ENCODE measurements around the gene LAGE3.

LAGE3 gene

DNA sequence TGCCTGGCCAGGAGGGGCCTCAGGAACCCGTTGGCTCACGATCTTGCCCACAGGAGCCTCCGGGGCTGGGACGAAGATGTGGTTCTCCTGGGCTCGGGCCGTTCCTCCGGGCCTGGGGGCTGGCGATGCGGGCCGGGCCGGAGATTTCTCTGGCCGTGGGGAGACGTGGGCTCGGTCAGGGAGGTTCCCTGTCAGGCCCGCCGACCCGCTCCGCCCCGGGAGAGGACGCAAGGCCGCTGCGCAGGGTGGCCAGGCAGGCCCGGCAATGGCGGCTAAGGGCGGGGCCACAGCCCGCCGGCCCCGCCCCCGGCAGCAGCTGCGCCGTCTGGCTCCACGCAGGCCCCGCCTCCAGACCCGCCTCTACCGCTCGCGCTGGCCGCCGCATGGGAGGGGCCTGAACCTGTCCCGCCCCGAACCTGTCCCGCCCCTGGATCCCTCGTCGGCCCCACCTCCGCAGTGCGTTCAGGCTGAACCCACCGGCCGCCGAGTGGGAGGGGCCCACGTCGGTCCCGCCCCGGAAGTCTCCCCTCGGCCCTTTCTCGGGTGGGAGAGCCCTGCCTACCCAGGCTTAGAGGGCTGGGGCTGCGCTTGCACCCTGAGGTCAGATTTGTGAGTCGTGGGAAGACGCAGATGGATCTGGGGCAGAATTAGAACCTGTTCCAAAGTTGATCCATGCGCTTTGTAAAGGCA is 37.0 kb upstream of the LAGE3 start, which contains the start of gene FAM3A:
TSS of gene FAM3A (minus strand) at position 267 of the 690 bp plus-strand sequence. CDS start 460 bp downstream, outside the sequence.
- peak within 1 kb of the TSS; percentile 89 for H3K9ac ChIP-seq (ENCODE audit: insufficient read length)
- TF ChIP-seq FOXP2 (optimal IDR thresholded peaks at IDR 0.05; ENCODE audit: control extremely low read depth, extremely low read length, insufficient read depth) (no peak), POLR2AphosphoS5 (IDR thresholded peaks at IDR 0.05; ENCODE audit: borderline replicate concordance, low read depth, low read length) (peak; percentile 89)

DNA sequence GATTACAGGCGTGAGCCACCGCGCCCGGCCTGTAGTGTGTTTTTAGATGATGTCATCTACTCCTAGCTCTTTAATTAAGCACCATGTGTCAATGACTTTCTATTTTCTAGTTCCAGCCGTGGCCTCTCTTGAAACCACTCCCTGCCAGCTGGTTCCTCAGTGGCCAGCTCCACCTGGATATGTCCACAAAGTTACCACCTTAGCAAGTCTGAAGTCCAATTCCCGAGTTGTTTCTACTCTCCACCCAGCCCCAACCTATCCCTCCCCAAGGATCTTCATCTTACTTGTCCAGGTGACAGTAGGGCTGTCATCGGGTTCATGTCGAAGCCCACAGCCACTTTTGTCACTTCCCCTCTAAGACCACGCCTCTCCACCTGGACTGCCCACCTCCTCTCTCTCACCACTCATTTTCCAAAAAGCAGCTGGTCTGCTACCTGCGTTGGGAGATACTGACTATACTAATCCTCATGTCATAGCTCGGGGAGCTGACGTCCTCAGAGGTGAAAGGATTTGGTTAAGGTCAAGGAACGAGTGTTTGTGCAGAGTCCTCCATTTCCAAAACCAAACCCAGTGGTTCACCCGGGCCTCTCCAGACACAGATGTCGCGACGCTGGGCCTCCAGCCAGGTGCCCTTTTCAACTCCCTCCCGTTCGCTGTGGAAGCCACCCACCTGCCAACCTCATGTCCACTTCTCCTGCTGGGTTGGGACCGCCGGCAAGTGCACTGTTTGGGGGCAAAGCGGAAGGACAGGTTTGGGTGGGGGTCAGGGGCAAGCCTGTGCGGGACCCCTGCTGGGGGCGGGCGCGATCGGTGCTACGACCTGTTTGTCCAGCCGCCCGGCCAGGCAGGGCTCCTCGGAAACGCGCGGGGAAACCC is 36.2 kb upstream of the LAGE3 start:
- DNase-seq (ENCODE audit: low read depth, low spot score) = no peak
- Histone ChIP-seq H3K9me3 (ENCODE audit: low read depth, low read length) (no peaks in the 10 kb centered on the region), H3K27ac (no peak overlapping the region), H3K9ac (ENCODE audit: insufficient read length) (peak overlapping the region; percentile 89), H3K36me3 (ENCODE audit: insufficient read depth, low read length) (no peaks in the 10 kb centered on the region), H3K4me3 (peak overlapping the region; percentile 81)
- TF ChIP-seq FOXP2 (optimal IDR thresholded peaks at IDR 0.05; ENCODE audit: control extremely low read depth, extremely low read length, insufficient read depth) (no peak), EZH2 (IDR thresholded peaks at IDR 0.05) (no peak), POLR2AphosphoS5 (IDR thresholded peaks at IDR 0.05; ENCODE audit: borderline replicate concordance, low read depth, low read length) (no peak)

More for the DNA sequence above, 37.0 kb upstream of the LAGE3 start, which contains the start of gene FAM3A:
- DNase-seq (ENCODE audit: low read depth, low spot score) = peak; percentile 16
- no peaks in the 10 kb centered on the region for H3K36me3 ChIP-seq (ENCODE audit: insufficient read depth, low read length)
- no peaks in the 10 kb centered on the region for H3K9me3 ChIP-seq (ENCODE audit: low read depth, low read length)
- peak within 1 kb of the TSS; percentile 81 for H3K4me3 ChIP-seq
- H3K27ac ChIP-seq = peak within 1 kb of the TSS; percentile 94

DNA sequence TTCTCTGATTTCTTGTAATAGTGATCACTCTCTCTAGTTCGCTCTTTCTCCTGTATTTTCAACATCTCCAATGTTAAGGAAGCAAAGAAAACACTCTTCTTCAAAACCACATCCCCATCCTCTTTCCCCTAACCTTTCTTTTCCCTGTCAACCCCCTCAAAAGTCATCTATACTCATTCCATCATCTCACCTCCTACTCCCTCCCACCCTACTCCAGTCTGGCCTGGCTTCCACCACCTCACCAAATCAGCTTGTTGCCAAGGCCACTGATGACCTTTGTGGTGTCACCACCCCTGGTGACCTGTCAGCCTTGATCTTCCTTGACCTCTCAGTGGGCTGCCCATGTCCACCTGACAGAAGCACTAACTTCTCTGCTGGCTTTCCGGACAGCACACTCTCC is 34.6 kb upstream of the LAGE3 start:
- no peaks in the 10 kb centered on the region for H3K9me3 ChIP-seq (ENCODE audit: low read depth, low read length)
- no peaks in the 10 kb centered on the region for H3K36me3 ChIP-seq (ENCODE audit: insufficient read depth, low read length)
- H3K27ac ChIP-seq = no peak overlapping the region
- no peak overlapping the region for H3K9ac ChIP-seq (ENCODE audit: insufficient read length)
- TF ChIP-seq POLR2AphosphoS5 (IDR thresholded peaks at IDR 0.05; ENCODE audit: borderline replicate concordance, low read depth, low read length) = no peak
- TF ChIP-seq FOXP2 (optimal IDR thresholded peaks at IDR 0.05; ENCODE audit: control extremely low read depth, extremely low read length, insufficient read depth) = no peak
- no peak overlapping the region for H3K4me3 ChIP-seq
- no peak for DNase-seq (ENCODE audit: low read depth, low spot score)

DNA sequence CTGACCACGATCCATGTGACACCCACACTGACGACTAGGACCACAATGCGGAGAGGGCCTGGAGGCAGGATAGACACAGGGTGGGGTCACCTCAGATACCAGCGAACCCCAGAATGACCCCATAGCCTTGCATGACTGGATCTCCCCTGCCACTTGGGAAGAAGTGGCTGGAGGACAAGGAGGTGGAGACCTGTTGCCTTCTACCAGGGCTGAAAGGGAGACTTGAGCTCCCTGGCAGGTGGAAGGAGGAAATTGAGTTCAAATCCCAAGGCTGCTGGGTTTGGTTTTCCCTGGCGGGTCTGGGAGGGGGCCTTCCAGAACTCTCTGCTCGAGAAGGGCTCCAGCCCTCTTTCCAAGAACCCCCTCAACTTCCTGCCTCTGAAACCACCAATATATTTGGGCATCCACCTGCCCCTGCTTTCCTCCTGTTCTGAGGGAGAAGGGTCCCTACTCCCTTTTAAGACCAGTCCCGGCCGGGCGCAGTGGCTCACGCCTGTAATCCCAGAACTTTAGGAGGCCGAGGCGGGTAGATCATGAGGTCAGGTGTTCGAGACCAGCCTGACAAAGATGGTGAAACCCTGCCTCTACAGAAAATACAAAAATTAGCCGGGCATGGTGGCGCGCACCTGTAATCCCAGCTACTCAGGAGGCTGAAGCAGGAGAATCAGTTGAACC is 33.9 kb upstream of the LAGE3 start:
- TF ChIP-seq FOXP2 (optimal IDR thresholded peaks at IDR 0.05; ENCODE audit: control extremely low read depth, extremely low read length, insufficient read depth) = no peak
- no peak for TF ChIP-seq EZH2 (IDR thresholded peaks at IDR 0.05)
- TF ChIP-seq POLR2AphosphoS5 (IDR thresholded peaks at IDR 0.05; ENCODE audit: borderline replicate concordance, low read depth, low read length) = no peak
- no peak for DNase-seq (ENCODE audit: low read depth, low spot score)
- no peaks in the 10 kb centered on the region for H3K9me3 ChIP-seq (ENCODE audit: low read depth, low read length)
- H3K27ac ChIP-seq = no peak overlapping the region
- H3K4me3 ChIP-seq = no peak overlapping the region
- no peaks in the 10 kb centered on the region for H3K36me3 ChIP-seq (ENCODE audit: insufficient read depth, low read length)
- H3K9ac ChIP-seq (ENCODE audit: insufficient read length) = no peak overlapping the region

DNA sequence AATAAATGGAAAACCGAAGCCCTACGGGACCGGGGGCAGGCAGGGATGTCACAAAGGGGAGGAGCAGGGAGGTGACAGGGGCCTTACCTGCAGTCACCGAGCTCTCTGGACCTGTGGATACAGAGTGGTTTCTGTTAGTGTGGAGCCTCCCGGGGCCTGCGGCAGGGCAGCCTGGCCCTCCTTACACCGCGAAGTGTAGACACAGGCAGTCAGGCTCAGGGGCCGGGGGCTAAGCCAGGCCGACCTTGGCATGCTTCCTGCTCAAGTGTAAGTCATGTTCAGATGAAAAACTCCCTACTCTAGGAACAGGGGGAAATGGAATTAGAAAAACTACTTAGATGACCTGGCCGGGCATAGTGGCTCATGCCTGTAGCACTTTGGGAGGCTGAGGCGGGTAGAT is 32.7 kb upstream of the LAGE3 start:
- DNase-seq (ENCODE audit: low read depth, low spot score) = no peak
- no peaks in the 10 kb centered on the region for H3K36me3 ChIP-seq (ENCODE audit: insufficient read depth, low read length)
- no peak overlapping the region for H3K9ac ChIP-seq (ENCODE audit: insufficient read length)
- TF ChIP-seq EZH2 (IDR thresholded peaks at IDR 0.05) (no peak), FOXP2 (optimal IDR thresholded peaks at IDR 0.05; ENCODE audit: control extremely low read depth, extremely low read length, insufficient read depth) (no peak), POLR2AphosphoS5 (IDR thresholded peaks at IDR 0.05; ENCODE audit: borderline replicate concordance, low read depth, low read length) (no peak)
- no peak overlapping the region for H3K4me3 ChIP-seq
- H3K27ac ChIP-seq = no peak overlapping the region
- no peaks in the 10 kb centered on the region for H3K9me3 ChIP-seq (ENCODE audit: low read depth, low read length)

DNA sequence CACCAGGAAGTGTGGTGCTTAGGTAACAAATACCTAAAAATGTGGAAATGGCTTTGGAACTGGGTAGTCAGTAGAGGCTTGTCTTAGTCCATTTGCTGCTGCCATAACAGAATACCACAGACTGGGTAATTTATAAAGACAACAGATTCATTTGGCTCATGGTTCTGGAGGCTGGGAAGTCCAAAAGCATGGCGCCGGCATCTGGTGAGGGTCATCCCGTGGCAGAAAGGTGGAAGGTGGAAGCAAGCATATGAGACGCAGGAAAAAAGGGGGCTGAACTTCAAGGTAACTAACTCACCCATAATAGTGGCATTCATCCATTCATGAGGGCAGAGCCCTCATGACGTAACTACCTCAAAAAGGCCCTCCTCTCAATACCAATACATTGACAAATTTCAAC is 30.4 kb upstream of the LAGE3 start:
- H3K9ac ChIP-seq (ENCODE audit: insufficient read length) = no peak overlapping the region
- H3K36me3 ChIP-seq (ENCODE audit: insufficient read depth, low read length) = no peaks in the 10 kb centered on the region
- H3K9me3 ChIP-seq (ENCODE audit: low read depth, low read length) = no peaks in the 10 kb centered on the region
- no peak overlapping the region for H3K4me3 ChIP-seq
- DNase-seq (ENCODE audit: low read depth, low spot score) = no peak
- H3K27ac ChIP-seq = no peak overlapping the region
- TF ChIP-seq FOXP2 (optimal IDR thresholded peaks at IDR 0.05; ENCODE audit: control extremely low read depth, extremely low read length, insufficient read depth) (no peak), POLR2AphosphoS5 (IDR thresholded peaks at IDR 0.05; ENCODE audit: borderline replicate concordance, low read depth, low read length) (no peak), EZH2 (IDR thresholded peaks at IDR 0.05) (no peak)

DNA sequence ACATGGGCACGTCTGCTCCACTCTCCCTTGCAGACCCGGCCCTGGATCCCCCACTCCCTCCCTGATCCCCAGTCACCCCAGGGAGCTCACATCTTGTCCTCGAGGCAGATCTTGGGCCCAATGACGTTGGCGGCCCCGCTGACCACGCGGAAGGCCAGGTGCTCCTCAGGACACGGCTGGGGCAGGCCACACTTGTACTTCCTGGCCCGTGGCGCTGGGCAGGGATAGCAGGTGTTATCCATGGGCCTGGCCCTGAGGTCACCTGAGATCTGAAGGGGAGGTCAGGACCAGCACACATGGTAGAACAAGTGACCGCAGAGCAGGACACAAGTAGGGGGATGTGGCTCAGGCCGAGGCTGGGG is 29.3 kb upstream of the LAGE3 start:
- Histone ChIP-seq H3K9ac (ENCODE audit: insufficient read length) (no peak overlapping the region), H3K36me3 (ENCODE audit: insufficient read depth, low read length) (no peaks in the 10 kb centered on the region), H3K9me3 (ENCODE audit: low read depth, low read length) (no peaks in the 10 kb centered on the region), H3K27ac (no peak overlapping the region), H3K4me3 (no peak overlapping the region)
- TF ChIP-seq EZH2 (IDR thresholded peaks at IDR 0.05) = no peak
- no peak for TF ChIP-seq FOXP2 (optimal IDR thresholded peaks at IDR 0.05; ENCODE audit: control extremely low read depth, extremely low read length, insufficient read depth)
- TF ChIP-seq POLR2AphosphoS5 (IDR thresholded peaks at IDR 0.05; ENCODE audit: borderline replicate concordance, low read depth, low read length) = no peak
- no peak for DNase-seq (ENCODE audit: low read depth, low spot score)
